Right hindlimb (tissue), 1 donor: ENCODE measurements around the gene SLC39A9.
"Not testable (repeated sequence)": the region's sequence is repeated elsewhere in the genome, so short reads cannot be mapped to it uniquely, and the experiment has no call there.

Experiments
- DNase-seq: peaks from one replicate; pipeline ENCODE4 v3.0.0-alpha.2; 2018

The SLC39A9 gene

GRCh38 chr14:69370061-69370460 lies 28.4 kb upstream of the SLC39A9 start:
- no peak for DNase-seq

GRCh38 chr14:69372146-69372545 lies 26.3 kb upstream of the SLC39A9 start:
- DNase-seq = no peak

GRCh38 chr14:69373104-69373503 lies 25.4 kb upstream of the SLC39A9 start:
- no peak for DNase-seq

- DNase-seq = no peak
Observed at GRCh38 chr14:69374235-69374634, 24.3 kb upstream of the SLC39A9 start.

- no peak for DNase-seq
Observed at GRCh38 chr14:69375182-69375581, 23.3 kb upstream of the SLC39A9 start.

GRCh38 chr14:69375722-69376121 lies 22.8 kb upstream of the SLC39A9 start:
- DNase-seq = no peak

GRCh38 chr14:69376439-69376838 lies 22.1 kb upstream of the SLC39A9 start:
- DNase-seq = no peak

GRCh38 chr14:69378274-69378673 lies 20.2 kb upstream of the SLC39A9 start:
- DNase-seq = no peak

GRCh38 chr14:69387311-69387710 lies 11.2 kb upstream of the SLC39A9 start:
- DNase-seq = no peak

- DNase-seq = not testable (repeated sequence)
Observed at GRCh38 chr14:69391400-69391799, 7.1 kb upstream of the SLC39A9 start.

- DNase-seq = no peak
Observed at GRCh38 chr14:69392481-69392880, 6.0 kb upstream of the SLC39A9 start.

GRCh38 chr14:69395929-69396328 lies 2.6 kb upstream of the SLC39A9 start:
- no peak for DNase-seq

GRCh38 chr14:69398818-69399210 lies 322 bp downstream of the SLC39A9 start:
- DNase-seq = no peak

GRCh38 chr14:69399750-69400149 lies 1.3 kb downstream of the SLC39A9 start:
- DNase-seq = no peak

GRCh38 chr14:69400154-69400553 lies 1.7 kb downstream of the SLC39A9 start:
- no peak for DNase-seq

GRCh38 chr14:69401841-69402240 lies 3.3 kb downstream of the SLC39A9 start:
- DNase-seq = no peak

GRCh38 chr14:69404478-69404877 lies 6.0 kb downstream of the SLC39A9 start:
- DNase-seq = no peak

- DNase-seq = no peak
Observed at GRCh38 chr14:69404883-69405282, 6.4 kb downstream of the SLC39A9 start.

GRCh38 chr14:69405762-69406161 lies 7.3 kb downstream of the SLC39A9 start:
- DNase-seq = no peak

GRCh38 chr14:69408331-69408960 lies 10.0 kb downstream of the SLC39A9 start:
- no peak for DNase-seq

GRCh38 chr14:69413483-69413882 lies 15.0 kb downstream of the SLC39A9 start:
- DNase-seq = no peak

GRCh38 chr14:69416087-69416486 lies 17.6 kb downstream of the SLC39A9 start:
- not testable (repeated sequence) for DNase-seq

GRCh38 chr14:69423279-69423678 lies 24.8 kb downstream of the SLC39A9 start:
- no peak for DNase-seq

GRCh38 chr14:69424149-69424923 lies 25.8 kb downstream of the SLC39A9 start:
- DNase-seq = no peak

GRCh38 chr14:69427596-69427995 lies 29.1 kb downstream of the SLC39A9 start:
- DNase-seq = no peak
